Mucosa of rectum (tissue), 2 donors: ENCODE results near the gene L3MBTL3.

ENCODE experiments used
- H3K27ac ChIP-seq, 2 donors: one replicate each; pipeline ENCODE4 v1.7.0; 2013; ENCODE audit warnings: inconsistent platforms in 2 of 2, low read depth in 2 of 2, low read length in 2 of 2
- H3K27me3 ChIP-seq, 2 donors: one replicate each; pipeline ENCODE4 v1.7.0; 2013; ENCODE audit warnings: low read length in 2 of 2; ENCODE audit not compliant: control insufficient read depth in 2 of 2, insufficient read depth in 2 of 2
- H3K36me3 ChIP-seq, 2 donors: one replicate each; pipeline ENCODE4 v1.7.0; 2013; ENCODE audit warnings: low read length in 2 of 2; ENCODE audit not compliant: control insufficient read depth in 2 of 2, insufficient read depth in 2 of 2
- H3K4me1 ChIP-seq, 2 donors: one replicate each; pipeline ENCODE4 v1.7.0; 2013; ENCODE audit warnings: low read length in 2 of 2, mild to moderate bottlenecking in 1 of 2; ENCODE audit not compliant: control insufficient read depth in 2 of 2, insufficient read depth in 2 of 2
- H3K4me3 ChIP-seq, 2 donors: one replicate each; pipeline ENCODE4 v1.7.0; 2013; ENCODE audit warnings: low read length in 2 of 2
- H3K9ac ChIP-seq, 2 donors: one replicate each; pipeline ENCODE4 v1.7.0; 2013; ENCODE audit warnings: low read length in 2 of 2, low read depth in 1 of 2, mild to moderate bottlenecking in 1 of 2
- H3K9me3 ChIP-seq, 2 donors: one replicate each; pipeline ENCODE4 v1.7.0; 2013; ENCODE audit warnings: low read length in 2 of 2; ENCODE audit not compliant: control insufficient read depth in 2 of 2
- donor health status: healthy.
- donor health status: Normal muscosa, but diverticular disease.

Gene L3MBTL3

GRCh38 chr6:130045622-130046021, 27.2 kb downstream of the L3MBTL3 start:
- no peaks in the 10 kb centered on the region for H3K27me3 ChIP-seq
- H3K4me1 ChIP-seq, result no peaks in the 10 kb centered on the region
- H3K36me3 ChIP-seq, result peaks cover 6 to 11% of the 10 kb centered on the region in 2 donors
- H3K9me3 ChIP-seq, result no peaks in the 10 kb centered on the region
- no peak overlapping the region for H3K9ac ChIP-seq
- H3K27ac ChIP-seq, result no peak overlapping the region
- no peak overlapping the region for H3K4me3 ChIP-seq

DNA sequence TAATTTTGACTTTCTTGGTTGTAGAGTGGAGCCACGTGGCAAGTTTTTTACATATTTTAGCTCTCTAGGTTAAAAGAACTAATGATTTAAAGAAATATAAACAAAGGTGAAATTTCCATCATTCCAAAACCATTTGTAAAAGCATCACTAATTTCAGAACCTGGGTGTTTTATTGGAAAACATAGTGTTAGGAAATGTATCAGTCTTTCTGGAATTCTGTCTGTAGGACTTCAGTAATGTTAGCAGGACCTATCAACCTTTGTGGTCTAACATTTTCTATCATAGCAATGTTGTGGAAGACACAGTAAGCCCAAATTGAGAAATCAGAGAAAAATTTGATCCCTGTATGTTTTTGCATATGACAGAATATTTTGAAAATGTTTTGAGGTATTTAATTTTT, 28.3 kb downstream of the L3MBTL3 start:
- H3K36me3 ChIP-seq, result peaks cover 11 to 16% of the 10 kb centered on the region in 2 donors
- H3K4me3 ChIP-seq, result no peak overlapping the region
- H3K27me3 ChIP-seq, result no peaks in the 10 kb centered on the region
- no peaks in the 10 kb centered on the region for H3K9me3 ChIP-seq
- H3K27ac ChIP-seq, result no peak overlapping the region
- no peaks in the 10 kb centered on the region for H3K4me1 ChIP-seq
- no peak overlapping the region for H3K9ac ChIP-seq

DNA sequence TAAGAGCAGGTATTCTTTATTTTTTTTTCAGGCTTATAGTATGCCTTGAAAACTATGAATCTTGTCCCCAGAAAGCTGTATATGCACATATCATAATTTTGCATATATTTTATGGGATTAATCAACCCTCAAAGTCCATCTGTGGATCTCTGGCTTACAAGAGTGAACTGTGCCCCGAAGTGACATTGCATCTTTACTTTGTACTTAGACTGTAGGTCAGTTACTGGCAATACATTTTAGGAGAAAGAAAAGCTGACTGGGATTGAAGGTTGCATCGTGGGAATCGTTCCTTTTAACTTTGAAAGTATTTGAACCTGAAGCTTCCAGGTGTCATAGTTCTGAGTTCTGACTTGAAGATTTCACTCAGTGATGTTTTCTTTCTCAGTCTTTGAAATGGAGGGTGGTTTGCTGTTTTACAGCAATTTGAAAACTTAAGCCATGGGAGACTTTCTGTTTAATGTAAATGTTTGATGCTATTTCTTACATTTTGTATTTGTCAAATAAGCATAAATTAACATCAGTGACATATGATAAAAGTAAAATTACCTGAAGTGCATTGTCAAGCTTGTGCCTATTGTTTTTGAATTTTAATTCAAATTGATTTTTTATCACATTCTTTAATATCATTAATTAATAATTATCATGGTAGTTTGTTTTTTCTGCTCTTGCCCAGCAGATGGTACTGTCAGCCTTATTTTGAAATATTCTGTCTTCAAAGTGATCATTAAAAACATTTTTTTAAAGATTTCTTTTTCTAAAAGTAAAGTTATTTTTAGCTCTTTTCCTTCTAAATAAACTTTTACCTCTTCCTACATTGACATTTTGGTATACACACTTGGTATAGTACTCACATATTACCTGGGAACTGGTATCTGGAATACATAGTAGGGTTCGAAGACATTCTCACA, 29.0 kb downstream of the L3MBTL3 start:
- Histone ChIP-seq H3K4me3 (no peak overlapping the region), H3K27ac (no peak overlapping the region), H3K9me3 (no peaks in the 10 kb centered on the region), H3K36me3 (peaks cover 11 to 19% of the 10 kb centered on the region in 2 donors), H3K4me1 (no peaks in the 10 kb centered on the region), H3K9ac (no peak overlapping the region), H3K27me3 (no peaks in the 10 kb centered on the region)

DNA sequence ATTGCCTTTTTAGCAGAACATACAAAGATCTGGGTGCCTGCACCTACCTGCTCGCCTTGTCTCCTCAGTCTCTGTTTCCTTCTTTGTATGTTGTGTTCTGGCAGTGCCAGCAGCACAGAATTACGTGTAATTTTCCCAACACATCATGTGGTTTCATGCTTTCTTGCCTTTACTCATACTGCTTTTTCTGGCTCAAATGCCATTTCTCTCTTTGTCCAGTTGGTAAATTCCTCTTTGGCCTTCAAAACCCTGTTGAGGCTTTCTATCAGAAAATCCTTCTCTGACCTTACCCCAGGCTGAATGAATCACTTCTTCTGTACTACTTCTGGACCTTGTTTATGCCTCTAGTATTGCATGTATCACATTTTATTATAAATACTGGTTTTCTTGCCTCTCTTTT, 31.8 kb downstream of the L3MBTL3 start:
- peaks cover 20 to 32% of the 10 kb centered on the region in 2 donors for H3K36me3 ChIP-seq
- no peak overlapping the region for H3K9ac ChIP-seq

GRCh38 chr6:130054725-130055124, 36.3 kb downstream of the L3MBTL3 start:
- H3K36me3 ChIP-seq, result peaks cover 25 to 34% of the 10 kb centered on the region in 2 donors
- H3K27me3 ChIP-seq, result no peaks in the 10 kb centered on the region
- H3K9me3 ChIP-seq, result no peaks in the 10 kb centered on the region
- H3K9ac ChIP-seq, result no peak overlapping the region
- no peak overlapping the region for H3K4me3 ChIP-seq
- no peak overlapping the region for H3K27ac ChIP-seq
- no peaks in the 10 kb centered on the region for H3K4me1 ChIP-seq

More for the DNA sequence above, 31.8 kb downstream of the L3MBTL3 start:
- Histone ChIP-seq H3K27me3 (no peaks in the 10 kb centered on the region), H3K27ac (no peak overlapping the region), H3K4me1 (no peaks in the 10 kb centered on the region), H3K4me3 (no peak overlapping the region), H3K9me3 (no peaks in the 10 kb centered on the region)

DNA sequence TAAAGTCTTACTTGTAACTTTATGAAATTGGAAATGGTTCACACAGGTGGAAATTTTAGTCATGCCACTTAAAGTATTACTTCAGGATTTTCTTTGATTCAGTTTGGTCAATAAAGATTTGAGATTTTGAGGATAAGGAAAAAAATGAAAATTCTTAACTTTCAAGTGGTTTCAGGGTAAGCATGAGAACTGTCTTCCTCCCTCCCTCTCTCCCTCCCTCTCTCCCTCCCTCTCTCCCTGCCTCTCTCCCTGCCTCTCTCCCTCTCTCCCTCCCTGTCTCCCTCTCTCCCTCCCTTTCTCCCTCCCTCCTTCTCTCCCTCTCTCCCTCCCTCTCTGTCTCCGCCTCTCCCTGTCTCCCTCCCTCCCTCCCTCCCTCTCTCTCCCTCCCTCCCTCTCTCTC, 36.9 kb downstream of the L3MBTL3 start:
- no peaks in the 10 kb centered on the region for H3K4me1 ChIP-seq
- peaks cover 22 to 29% of the 10 kb centered on the region in 2 donors for H3K36me3 ChIP-seq
- no peak overlapping the region for H3K27ac ChIP-seq

GRCh38 chr6:130057495-130057894, 39.1 kb downstream of the L3MBTL3 start:
- H3K9ac ChIP-seq, result no peak overlapping the region
- H3K9me3 ChIP-seq, result no peaks in the 10 kb centered on the region
- H3K4me3 ChIP-seq, result no peak overlapping the region
- H3K27ac ChIP-seq, result no peak overlapping the region
- peaks cover 21 to 22% of the 10 kb centered on the region in 2 donors for H3K36me3 ChIP-seq
- no peaks in the 10 kb centered on the region for H3K4me1 ChIP-seq
- H3K27me3 ChIP-seq, result no peaks in the 10 kb centered on the region

More for the DNA sequence above, 36.9 kb downstream of the L3MBTL3 start:
- H3K27me3 ChIP-seq, result no peaks in the 10 kb centered on the region
- H3K9me3 ChIP-seq, result no peaks in the 10 kb centered on the region
- H3K4me3 ChIP-seq, result no peak overlapping the region
- H3K9ac ChIP-seq, result no peak overlapping the region

DNA sequence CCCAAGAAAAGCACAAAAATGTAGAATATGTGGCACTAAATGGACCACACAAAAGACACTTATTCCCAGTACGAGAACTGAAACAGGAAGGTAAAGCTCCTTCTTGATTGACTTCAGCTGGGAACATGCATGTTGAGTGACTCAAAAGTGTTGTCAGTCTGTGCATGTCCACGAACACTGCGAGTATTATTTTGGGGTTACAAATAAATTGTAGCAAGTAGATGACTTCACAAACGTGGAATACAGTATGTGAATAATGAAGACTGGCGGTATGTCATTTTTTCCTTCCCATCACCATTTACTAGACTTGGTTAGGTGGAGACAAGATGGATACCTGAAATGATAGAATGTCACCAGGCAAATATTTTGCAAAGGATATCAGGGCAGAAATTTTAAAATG, 45.4 kb downstream of the L3MBTL3 start:
- Histone ChIP-seq H3K9me3 (no peaks in the 10 kb centered on the region), H3K27me3 (no peaks in the 10 kb centered on the region), H3K36me3 (peaks cover 5 to 6% of the 10 kb centered on the region in 2 donors), H3K9ac (no peak overlapping the region), H3K4me1 (no peaks in the 10 kb centered on the region), H3K4me3 (no peak overlapping the region), H3K27ac (no peak overlapping the region)

DNA sequence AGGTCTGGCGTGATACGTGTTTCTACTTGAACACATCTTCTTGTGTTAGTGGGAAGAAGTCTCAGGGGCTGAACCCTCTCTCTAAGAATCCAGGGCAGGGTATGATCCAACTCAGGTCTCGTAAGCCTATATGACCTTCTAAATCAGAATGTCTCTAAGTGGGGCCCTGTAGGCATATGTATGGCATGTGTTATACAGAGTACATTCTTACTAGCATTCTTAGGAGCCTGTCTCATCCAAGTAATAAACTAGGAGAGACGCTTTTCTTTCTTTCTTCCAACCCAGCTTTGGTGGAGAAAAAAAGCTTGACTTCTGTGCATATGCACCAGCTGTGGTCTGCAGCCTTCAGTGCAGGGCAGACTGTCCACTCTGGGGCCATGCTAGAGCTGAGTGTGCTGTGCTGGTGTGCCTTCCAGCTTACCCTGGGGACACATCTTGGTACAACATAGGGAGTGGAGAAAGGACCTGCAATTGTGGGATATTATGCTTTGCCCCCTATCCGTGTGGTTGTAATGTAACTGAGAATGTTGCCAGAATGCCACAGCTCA, 47.3 kb downstream of the L3MBTL3 start:
- Histone ChIP-seq H3K27ac (no peak overlapping the region), H3K36me3 (peaks cover 5% of the 10 kb centered on the region in 2 donors), H3K9me3 (no peaks in the 10 kb centered on the region), H3K4me3 (no peak overlapping the region), H3K9ac (no peak overlapping the region), H3K4me1 (no peaks in the 10 kb centered on the region), H3K27me3 (no peaks in the 10 kb centered on the region)

DNA sequence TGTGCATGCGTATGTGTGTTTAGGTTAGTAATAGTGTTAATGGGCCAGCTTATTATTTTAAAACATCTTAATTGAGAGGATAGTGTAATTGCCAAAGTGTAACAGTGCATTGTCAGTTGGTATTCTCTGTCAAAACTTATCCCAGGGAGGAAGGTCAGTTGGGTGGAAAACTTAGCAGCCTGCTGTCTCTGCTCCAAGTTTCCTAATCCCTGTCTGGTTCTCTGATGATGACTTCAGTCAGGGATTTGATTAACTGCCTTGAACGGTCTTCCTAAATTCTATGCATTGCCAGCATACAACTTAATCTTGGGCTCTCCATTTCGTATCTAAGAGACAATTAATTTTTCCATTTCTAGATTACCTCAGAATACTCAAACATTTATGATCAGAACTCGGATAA, 51.1 kb downstream of the L3MBTL3 start:
- no peak overlapping the region for H3K9ac ChIP-seq
- H3K4me3 ChIP-seq, result no peak overlapping the region
- H3K36me3 ChIP-seq, result peaks cover 0 to 3% of the 10 kb centered on the region in 2 donors
- no peak overlapping the region for H3K27ac ChIP-seq
- no peaks in the 10 kb centered on the region for H3K9me3 ChIP-seq
- H3K4me1 ChIP-seq, result no peaks in the 10 kb centered on the region
- H3K27me3 ChIP-seq, result no peaks in the 10 kb centered on the region
